Measurements from ENCODE around the gene CAB39L. TPM values are rescaled to one million over a fixed set of nuclear protein-coding genes. Genes with fewer than 3 reads are reported as not detected.

CAB39L gene
- total and polyA plus RNA-seq, 2 of the 13 experiments (the other 11 are each of a cell fraction or from before 2014, with no cell fraction given), result 3.1 to 6.1 TPM

DNA sequence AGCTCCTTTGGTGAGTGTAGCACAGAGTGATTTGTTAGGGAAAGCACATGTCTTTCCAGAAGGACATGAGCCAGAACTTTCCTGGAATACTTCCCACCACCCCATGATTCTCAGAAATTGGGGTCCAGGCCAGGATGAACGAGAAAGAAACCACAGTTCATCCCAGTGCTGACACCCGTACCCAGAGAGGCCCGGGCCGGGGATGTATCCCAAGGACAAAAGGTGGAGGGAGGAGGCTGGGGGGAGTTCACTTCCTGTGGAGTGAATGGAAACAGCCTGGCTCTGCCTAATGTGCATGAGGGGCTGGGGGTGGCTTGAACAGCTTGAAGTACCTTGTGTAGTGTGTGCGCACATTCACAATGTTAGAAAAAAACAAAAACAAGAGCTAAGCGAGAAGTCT lies 148.6 kb downstream of the CAB39L start:
- H3K27me3 ChIP-seq (ENCODE audit: control insufficient read depth in 1 of 2, insufficient read depth in 2 of 2, low read length in 2 of 2), result no peaks in the 10 kb centered on the region
- intact Hi-C loops (cut with micrococcal nuclease; ENCODE audit: unreplicated experiment), result no loop called here
- H3K4me3 ChIP-seq (replicated peaks in 1 of 3; ENCODE audit: insufficient read depth in 1 of 3, low read depth in 2 of 3, low read length in 3 of 3), result no peak overlapping the region
- no peaks in the 10 kb centered on the region for H3K36me3 ChIP-seq (replicated peaks in 1 of 2; ENCODE audit: control insufficient read depth in 1 of 2, insufficient read depth in 2 of 2, low read length in 2 of 2)
- TF ChIP-seq HIVEP1 (CRISPR knock-in tag; IDR thresholded peaks at IDR 0.05), result no peak
- no peak for TF ChIP-seq SP4 (CRISPR knock-in tag; IDR thresholded peaks at IDR 0.05)
- no peak for TF ChIP-seq ZNF850 (CRISPR knock-in tag; conservative IDR thresholded peaks at IDR 0.05)
- no peak for TF ChIP-seq ZFP37 (CRISPR knock-in tag; IDR thresholded peaks at IDR 0.05; ENCODE audit: borderline replicate concordance)
- TF ChIP-seq, protein P1, sequence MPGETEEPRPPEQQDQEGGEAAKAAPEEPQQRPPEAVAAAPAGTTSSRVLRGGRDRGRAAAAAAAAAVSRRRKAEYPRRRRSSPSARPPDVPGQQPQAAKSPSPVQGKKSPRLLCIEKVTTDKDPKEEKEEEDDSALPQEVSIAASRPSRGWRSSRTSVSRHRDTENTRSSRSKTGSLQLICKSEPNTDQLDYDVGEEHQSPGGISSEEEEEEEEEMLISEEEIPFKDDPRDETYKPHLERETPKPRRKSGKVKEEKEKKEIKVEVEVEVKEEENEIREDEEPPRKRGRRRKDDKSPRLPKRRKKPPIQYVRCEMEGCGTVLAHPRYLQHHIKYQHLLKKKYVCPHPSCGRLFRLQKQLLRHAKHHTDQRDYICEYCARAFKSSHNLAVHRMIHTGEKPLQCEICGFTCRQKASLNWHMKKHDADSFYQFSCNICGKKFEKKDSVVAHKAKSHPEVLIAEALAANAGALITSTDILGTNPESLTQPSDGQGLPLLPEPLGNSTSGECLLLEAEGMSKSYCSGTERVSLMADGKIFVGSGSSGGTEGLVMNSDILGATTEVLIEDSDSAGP (CRISPR knock-in tag; IDR thresholded peaks at IDR 0.05; ENCODE audit: borderline replicate concordance), result no peak
- TF ChIP-seq MAFF (IDR thresholded peaks at IDR 0.05; ENCODE audit: low read depth, low read length), result no peak
- TF ChIP-seq, protein P2, sequence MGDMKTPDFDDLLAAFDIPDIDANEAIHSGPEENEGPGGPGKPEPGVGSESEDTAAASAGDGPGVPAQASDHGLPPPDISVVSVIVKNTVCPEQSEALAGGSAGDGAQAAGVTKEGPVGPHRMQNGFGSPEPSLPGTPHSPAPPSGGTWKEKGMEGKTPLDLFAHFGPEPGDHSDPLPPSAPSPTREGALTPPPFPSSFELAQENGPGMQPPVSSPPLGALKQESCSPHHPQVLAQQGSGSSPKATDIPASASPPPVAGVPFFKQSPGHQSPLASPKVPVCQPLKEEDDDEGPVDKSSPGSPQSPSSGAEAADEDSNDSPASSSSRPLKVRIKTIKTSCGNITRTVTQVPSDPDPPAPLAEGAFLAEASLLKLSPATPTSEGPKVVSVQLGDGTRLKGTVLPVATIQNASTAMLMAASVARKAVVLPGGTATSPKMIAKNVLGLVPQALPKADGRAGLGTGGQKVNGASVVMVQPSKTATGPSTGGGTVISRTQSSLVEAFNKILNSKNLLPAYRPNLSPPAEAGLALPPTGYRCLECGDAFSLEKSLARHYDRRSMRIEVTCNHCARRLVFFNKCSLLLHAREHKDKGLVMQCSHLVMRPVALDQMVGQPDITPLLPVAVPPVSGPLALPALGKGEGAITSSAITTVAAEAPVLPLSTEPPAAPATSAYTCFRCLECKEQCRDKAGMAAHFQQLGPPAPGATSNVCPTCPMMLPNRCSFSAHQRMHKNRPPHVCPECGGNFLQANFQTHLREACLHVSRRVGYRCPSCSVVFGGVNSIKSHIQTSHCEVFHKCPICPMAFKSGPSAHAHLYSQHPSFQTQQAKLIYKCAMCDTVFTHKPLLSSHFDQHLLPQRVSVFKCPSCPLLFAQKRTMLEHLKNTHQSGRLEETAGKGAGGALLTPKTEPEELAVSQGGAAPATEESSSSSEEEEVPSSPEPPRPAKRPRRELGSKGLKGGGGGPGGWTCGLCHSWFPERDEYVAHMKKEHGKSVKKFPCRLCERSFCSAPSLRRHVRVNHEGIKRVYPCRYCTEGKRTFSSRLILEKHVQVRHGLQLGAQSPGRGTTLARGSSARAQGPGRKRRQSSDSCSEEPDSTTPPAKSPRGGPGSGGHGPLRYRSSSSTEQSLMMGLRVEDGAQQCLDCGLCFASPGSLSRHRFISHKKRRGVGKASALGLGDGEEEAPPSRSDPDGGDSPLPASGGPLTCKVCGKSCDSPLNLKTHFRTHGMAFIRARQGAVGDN (CRISPR knock-in tag; IDR thresholded peaks at IDR 0.05), result no peak
- TF ChIP-seq ZNF430 (CRISPR knock-in tag; IDR thresholded peaks at IDR 0.05), result no peak
- TF ChIP-seq, protein P3, sequence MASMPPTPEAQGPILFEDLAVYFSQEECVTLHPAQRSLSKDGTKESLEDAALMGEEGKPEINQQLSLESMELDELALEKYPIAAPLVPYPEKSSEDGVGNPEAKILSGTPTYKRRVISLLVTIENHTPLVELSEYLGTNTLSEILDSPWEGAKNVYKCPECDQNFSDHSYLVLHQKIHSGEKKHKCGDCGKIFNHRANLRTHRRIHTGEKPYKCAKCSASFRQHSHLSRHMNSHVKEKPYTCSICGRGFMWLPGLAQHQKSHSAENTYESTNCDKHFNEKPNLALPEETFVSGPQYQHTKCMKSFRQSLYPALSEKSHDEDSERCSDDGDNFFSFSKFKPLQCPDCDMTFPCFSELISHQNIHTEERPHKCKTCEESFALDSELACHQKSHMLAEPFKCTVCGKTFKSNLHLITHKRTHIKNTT (CRISPR knock-in tag; IDR thresholded peaks at IDR 0.05), result no peak
- TF ChIP-seq MTA1 (CRISPR knock-in tag; IDR thresholded peaks at IDR 0.05; ENCODE audit: borderline replicate concordance), result no peak
- TF ChIP-seq ISL2 (CRISPR knock-in tag; IDR thresholded peaks at IDR 0.05), result no peak
- TF ChIP-seq, protein P4, sequence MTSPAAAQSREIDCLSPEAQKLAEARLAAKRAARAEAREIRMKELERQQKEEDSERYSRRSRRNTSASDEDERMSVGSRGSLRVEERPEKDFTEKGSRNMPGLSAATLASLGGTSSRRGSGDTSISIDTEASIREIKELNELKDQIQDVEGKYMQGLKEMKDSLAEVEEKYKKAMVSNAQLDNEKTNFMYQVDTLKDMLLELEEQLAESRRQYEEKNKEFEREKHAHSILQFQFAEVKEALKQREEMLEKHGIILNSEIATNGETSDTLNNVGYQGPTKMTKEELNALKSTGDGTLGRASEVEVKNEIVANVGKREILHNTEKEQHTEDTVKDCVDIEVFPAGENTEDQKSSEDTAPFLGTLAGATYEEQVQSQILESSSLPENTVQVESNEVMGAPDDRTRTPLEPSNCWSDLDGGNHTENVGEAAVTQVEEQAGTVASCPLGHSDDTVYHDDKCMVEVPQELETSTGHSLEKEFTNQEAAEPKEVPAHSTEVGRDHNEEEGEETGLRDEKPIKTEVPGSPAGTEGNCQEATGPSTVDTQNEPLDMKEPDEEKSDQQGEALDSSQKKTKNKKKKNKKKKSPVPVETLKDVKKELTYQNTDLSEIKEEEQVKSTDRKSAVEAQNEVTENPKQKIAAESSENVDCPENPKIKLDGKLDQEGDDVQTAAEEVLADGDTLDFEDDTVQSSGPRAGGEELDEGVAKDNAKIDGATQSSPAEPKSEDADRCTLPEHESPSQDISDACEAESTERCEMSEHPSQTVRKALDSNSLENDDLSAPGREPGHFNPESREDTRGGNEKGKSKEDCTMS (CRISPR knock-in tag; conservative IDR thresholded peaks at IDR 0.05), result no peak
- no peak overlapping the region for H3K27ac ChIP-seq (ENCODE audit: extremely low read length, insufficient read depth, low read length)
- no peaks in the 10 kb centered on the region for H3K9me3 ChIP-seq (ENCODE audit: low read length)
- no peak overlapping the region for H3K9ac ChIP-seq (ENCODE audit: insufficient read depth, low read depth, low read length)
- H3K4me2 ChIP-seq (ENCODE audit: low read depth, low read length), result no peak overlapping the region
- ATAC-seq (no peak), DNase-seq (ENCODE audit: low spot score) (no peak), FAIRE-seq (no peak)
- WGBS (ENCODE audit: low lambda C conversion rate), result 53% methylated on average over 6 of the region's 6 CpGs
- H4K20me1 ChIP-seq (ENCODE audit: insufficient read depth, low read length), result no peaks in the 10 kb centered on the region
- H2AFZ ChIP-seq (ENCODE audit: low read length), result no peak overlapping the region
- in situ Hi-C loops (cut with HindIII; ENCODE audit: extremely low pct_ligation_motif_present, low pct_unique_long_range_greater_than_20kb), result no loop called here
- POLR2A ChIA-PET, result no interaction called here
- H3K4me1 ChIP-seq (ENCODE audit: insufficient read depth, low read length), result peaks cover 50% of the 10 kb centered on the region
- H3K79me2 ChIP-seq (ENCODE audit: insufficient read depth, low read length), result no peaks in the 10 kb centered on the region
- CTCF ChIA-PET (ENCODE audit: low intra/inter-chr PET ratio, low total read pairs), result no interaction called here
- BruUV-seq (replicated peaks), result no TSS peak

Data from HepG2 (cell line).